Ureter (tissue), 1 donor: ENCODE results near the gene PRUNE2. TPM values are rescaled to one million over a fixed set of nuclear protein-coding genes. Genes with fewer than 3 reads are reported as not detected.
"Not testable (repeated sequence)": the region's sequence is repeated elsewhere in the genome, so short reads cannot be mapped to it uniquely, and the experiment has no call there.

Source experiments
- DNase-seq: peaks from one replicate; pipeline ENCODE4 v3.0.0-alpha.2; 2020; ENCODE audit warnings: low spot score
- total RNA-seq: library from RNA; stranded (reverse); gene quantifications from one replicate; pipeline ENCODE4 v1.2.4, GENCODE V29; 2023
- donor health status: DM: yes; HTN: yes; CAD: no.

Gene PRUNE2
- total RNA-seq, 1 donor from 2014 or later = 93.1 TPM

- DNase-seq = no peak
Measured at GRCh38 chr9:76793784-76794431, 112.0 kb downstream of the PRUNE2 start.

- DNase-seq = no peak
Measured at GRCh38 chr9:76789840-76790239, 116.1 kb downstream of the PRUNE2 start.

GRCh38 chr9:76787677-76788076 is 118.2 kb downstream of the PRUNE2 start:
- DNase-seq = no peak

GRCh38 chr9:76785501-76785900 is 120.4 kb downstream of the PRUNE2 start:
- DNase-seq = no peak

- DNase-seq = no peak
Measured at GRCh38 chr9:76784881-76785280, 121.0 kb downstream of the PRUNE2 start.

GRCh38 chr9:76772686-76773445 is 133.0 kb downstream of the PRUNE2 start:
- no peak for DNase-seq

- no peak for DNase-seq
Measured at GRCh38 chr9:76766126-76766525, 139.8 kb downstream of the PRUNE2 start.

- DNase-seq = no peak
Measured at GRCh38 chr9:76764138-76764537, 141.8 kb downstream of the PRUNE2 start, which contains the start of gene PCA3. Gene PCA3 (plus strand): TSS chr9:76764438.

- no peak for DNase-seq
Measured at GRCh38 chr9:76761448-76761847, 144.5 kb downstream of the PRUNE2 start.

GRCh38 chr9:76759732-76760131 is 146.2 kb downstream of the PRUNE2 start:
- DNase-seq = no peak

GRCh38 chr9:76758476-76758875 is 147.4 kb downstream of the PRUNE2 start:
- no peak for DNase-seq

- DNase-seq = no peak
Measured at GRCh38 chr9:76756941-76757673, 148.8 kb downstream of the PRUNE2 start.

- DNase-seq = peak; percentile 45
Measured at GRCh38 chr9:76756268-76756640, 149.7 kb downstream of the PRUNE2 start.

- no peak for DNase-seq
Measured at GRCh38 chr9:76751001-76751400, 154.9 kb downstream of the PRUNE2 start.

- no peak for DNase-seq
Measured at GRCh38 chr9:76744336-76744735, 161.6 kb downstream of the PRUNE2 start.

GRCh38 chr9:76743931-76744330 is 162.0 kb downstream of the PRUNE2 start:
- DNase-seq = no peak

- not testable (repeated sequence) for DNase-seq
Measured at GRCh38 chr9:76742890-76743289, 163.0 kb downstream of the PRUNE2 start.

- no peak for DNase-seq
Measured at GRCh38 chr9:76741524-76741923, 164.4 kb downstream of the PRUNE2 start.

- DNase-seq = no peak
Measured at GRCh38 chr9:76738402-76738801, 167.5 kb downstream of the PRUNE2 start.

GRCh38 chr9:76737154-76737902 is 168.6 kb downstream of the PRUNE2 start:
- DNase-seq = no peak

- DNase-seq = no peak
Measured at GRCh38 chr9:76734716-76735115, 171.2 kb downstream of the PRUNE2 start.

GRCh38 chr9:76733096-76733495 is 172.8 kb downstream of the PRUNE2 start:
- DNase-seq = no peak
